Osteoblast (primary cell): ENCODE data around the gene CRADD. TPM values are rescaled to one million over a fixed set of nuclear protein-coding genes. Genes with fewer than 3 reads are reported as not detected.

Experiments
- DNase-seq: peaks from one replicate; pipeline ENCODE4 v3.0.0; 2011; ENCODE audit warnings: low spot score, mixed read lengths; ENCODE audit not compliant: insufficient read length; ENCODE audit errors: missing footprints
- H2AFZ ChIP-seq: 2 replicates; pipeline ENCODE4 v1.6.0; 2011; ENCODE audit warnings: mild to moderate bottlenecking, low read length
- H3K27ac ChIP-seq: 2 replicates; pipeline ENCODE4 v1.5.1; 2011; ENCODE audit warnings: mild to moderate bottlenecking, low read depth, low read length, moderate library complexity
- H3K27me3 ChIP-seq: 2 replicates; pipeline ENCODE4 v1.6.0; 2012; ENCODE audit warnings: mild to moderate bottlenecking, control low read depth, inconsistent platforms, low read length, moderate library complexity; ENCODE audit not compliant: insufficient read depth
- H3K36me3 ChIP-seq: 2 replicates; pipeline ENCODE4 v1.5.1; 2011; ENCODE audit warnings: mild to moderate bottlenecking, low read length, control low read depth, moderate library complexity; ENCODE audit not compliant: insufficient read depth
- H3K4me1 ChIP-seq: 2 replicates; pipeline ENCODE4 v1.5.1; 2011; ENCODE audit warnings: mild to moderate bottlenecking, low read length, control low read depth, moderate library complexity; ENCODE audit not compliant: insufficient read depth
- H3K4me2 ChIP-seq: 2 replicates; pipeline ENCODE4 v1.6.0; 2011; ENCODE audit warnings: mild to moderate bottlenecking, low read length; ENCODE audit not compliant: insufficient read depth
- H3K4me3 ChIP-seq: fragments of 200-600 bp; sonication (generic); 3 replicates; pipeline ENCODE4 v1.5.1; 2012; ENCODE audit warnings: mild to moderate bottlenecking, low read length, inconsistent platforms; ENCODE audit not compliant: insufficient read depth
- H3K79me2 ChIP-seq: 2 replicates; pipeline ENCODE4 v1.6.0; 2012; ENCODE audit warnings: mild to moderate bottlenecking, low read length, control low read depth, inconsistent platforms; ENCODE audit not compliant: insufficient read depth
- H3K9me3 ChIP-seq: 2 replicates; pipeline ENCODE4 v1.5.1; 2011; ENCODE audit warnings: low read depth, low read length, control low read depth
- H4K20me1 ChIP-seq: 2 replicates; pipeline ENCODE4 v1.6.0; 2012; ENCODE audit warnings: mild to moderate bottlenecking, low read length, control low read depth; ENCODE audit not compliant: insufficient read depth
- total RNA-seq: library from RNA; depleted of rRNA; stranded (reverse); fragments of >200 nt; gene quantifications from 2 replicates; pipeline ENCODE4 v1.2.3, GENCODE V29; 2012
- TF ChIP-seq, protein P1 (sequence below): IDR thresholded peaks from 2 replicates; pipeline ENCODE4 v1.5.1; 2011; ENCODE audit warnings: mild to moderate bottlenecking, low read depth, low read length, moderate library complexity; ENCODE audit errors: extremely low read depth

Gene CRADD
- total RNA-seq, 1 donor, result 15.6 TPM

- no peak overlapping the region for H3K4me3 ChIP-seq
- H4K20me1 ChIP-seq, result no peaks in the 10 kb centered on the region
Measured at GRCh38 chr12:93756288-93756687, 79.1 kb downstream of the CRADD start.

GRCh38 chr12:93757792-93758694, 80.9 kb downstream of the CRADD start:
- no peaks in the 10 kb centered on the region for H3K9me3 ChIP-seq
- H3K79me2 ChIP-seq, result no peaks in the 10 kb centered on the region
- H3K27me3 ChIP-seq, result no peaks in the 10 kb centered on the region
- H3K4me3 ChIP-seq, result no peak overlapping the region
- no peak overlapping the region for H3K4me2 ChIP-seq
- TF ChIP-seq, protein P1, sequence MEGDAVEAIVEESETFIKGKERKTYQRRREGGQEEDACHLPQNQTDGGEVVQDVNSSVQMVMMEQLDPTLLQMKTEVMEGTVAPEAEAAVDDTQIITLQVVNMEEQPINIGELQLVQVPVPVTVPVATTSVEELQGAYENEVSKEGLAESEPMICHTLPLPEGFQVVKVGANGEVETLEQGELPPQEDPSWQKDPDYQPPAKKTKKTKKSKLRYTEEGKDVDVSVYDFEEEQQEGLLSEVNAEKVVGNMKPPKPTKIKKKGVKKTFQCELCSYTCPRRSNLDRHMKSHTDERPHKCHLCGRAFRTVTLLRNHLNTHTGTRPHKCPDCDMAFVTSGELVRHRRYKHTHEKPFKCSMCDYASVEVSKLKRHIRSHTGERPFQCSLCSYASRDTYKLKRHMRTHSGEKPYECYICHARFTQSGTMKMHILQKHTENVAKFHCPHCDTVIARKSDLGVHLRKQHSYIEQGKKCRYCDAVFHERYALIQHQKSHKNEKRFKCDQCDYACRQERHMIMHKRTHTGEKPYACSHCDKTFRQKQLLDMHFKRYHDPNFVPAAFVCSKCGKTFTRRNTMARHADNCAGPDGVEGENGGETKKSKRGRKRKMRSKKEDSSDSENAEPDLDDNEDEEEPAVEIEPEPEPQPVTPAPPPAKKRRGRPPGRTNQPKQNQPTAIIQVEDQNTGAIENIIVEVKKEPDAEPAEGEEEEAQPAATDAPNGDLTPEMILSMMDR, result no peak
- H3K4me1 ChIP-seq, result peaks cover 14% of the 10 kb centered on the region
- no peak overlapping the region for H2AFZ ChIP-seq
- no peak overlapping the region for H3K27ac ChIP-seq
- no peak for DNase-seq
- no peaks in the 10 kb centered on the region for H4K20me1 ChIP-seq
- no peaks in the 10 kb centered on the region for H3K36me3 ChIP-seq

More at GRCh38 chr12:93756288-93756687, 79.1 kb downstream of the CRADD start:
- H3K27ac ChIP-seq, result no peak overlapping the region
- no peaks in the 10 kb centered on the region for H3K9me3 ChIP-seq
- no peak overlapping the region for H2AFZ ChIP-seq
- TF ChIP-seq, protein P1, result no peak
- H3K36me3 ChIP-seq, result no peaks in the 10 kb centered on the region
- H3K4me1 ChIP-seq, result peaks cover 14% of the 10 kb centered on the region
- H3K79me2 ChIP-seq, result no peaks in the 10 kb centered on the region
- no peaks in the 10 kb centered on the region for H3K27me3 ChIP-seq
- DNase-seq, result no peak
- H3K4me2 ChIP-seq, result no peak overlapping the region

- H3K4me3 ChIP-seq, result no peak overlapping the region
- H3K79me2 ChIP-seq, result no peaks in the 10 kb centered on the region
- H3K27ac ChIP-seq, result no peak overlapping the region
- H4K20me1 ChIP-seq, result no peaks in the 10 kb centered on the region
- no peaks in the 10 kb centered on the region for H3K9me3 ChIP-seq
- H3K4me1 ChIP-seq, result peaks cover 14% of the 10 kb centered on the region
- no peak overlapping the region for H2AFZ ChIP-seq
- H3K4me2 ChIP-seq, result no peak overlapping the region
- DNase-seq, result no peak
- no peaks in the 10 kb centered on the region for H3K27me3 ChIP-seq
- H3K36me3 ChIP-seq, result no peaks in the 10 kb centered on the region
- TF ChIP-seq, protein P1, result no peak
Measured at GRCh38 chr12:93758801-93759373, 81.7 kb downstream of the CRADD start.

GRCh38 chr12:93759512-93760081, 82.4 kb downstream of the CRADD start:
- Histone ChIP-seq H2AFZ (no peak overlapping the region), H3K36me3 (no peaks in the 10 kb centered on the region)

More at GRCh38 chr12:93759512-93760081, 82.4 kb downstream of the CRADD start:
- H3K9me3 ChIP-seq, result no peaks in the 10 kb centered on the region
- no peaks in the 10 kb centered on the region for H3K27me3 ChIP-seq
- no peak overlapping the region for H3K4me3 ChIP-seq
- H3K27ac ChIP-seq, result no peak overlapping the region
- H3K4me1 ChIP-seq, result peaks cover 14% of the 10 kb centered on the region
- DNase-seq, result no peak
- H4K20me1 ChIP-seq, result no peaks in the 10 kb centered on the region
- TF ChIP-seq, protein P1, result no peak
- H3K4me2 ChIP-seq, result no peak overlapping the region
- no peaks in the 10 kb centered on the region for H3K79me2 ChIP-seq
